Measurements from ENCODE around the gene NBEA.

NBEA gene

GRCh38 chr13:35596321-35597030, 654.4 kb downstream of the NBEA start:
- TF ChIP-seq CTCF (IDR thresholded peaks at IDR 0.05; ENCODE audit: extremely low read depth, missing control alignments): no peak
- no peak for DNase-seq (ENCODE audit: low spot score)

- TF ChIP-seq CTCF (IDR thresholded peaks at IDR 0.05; ENCODE audit: extremely low read depth, missing control alignments): no peak
- DNase-seq (ENCODE audit: low spot score): no peak
These were observed 655.4 kb downstream of the NBEA start for GRCh38 chr13:35597451-35597850.

DNA sequence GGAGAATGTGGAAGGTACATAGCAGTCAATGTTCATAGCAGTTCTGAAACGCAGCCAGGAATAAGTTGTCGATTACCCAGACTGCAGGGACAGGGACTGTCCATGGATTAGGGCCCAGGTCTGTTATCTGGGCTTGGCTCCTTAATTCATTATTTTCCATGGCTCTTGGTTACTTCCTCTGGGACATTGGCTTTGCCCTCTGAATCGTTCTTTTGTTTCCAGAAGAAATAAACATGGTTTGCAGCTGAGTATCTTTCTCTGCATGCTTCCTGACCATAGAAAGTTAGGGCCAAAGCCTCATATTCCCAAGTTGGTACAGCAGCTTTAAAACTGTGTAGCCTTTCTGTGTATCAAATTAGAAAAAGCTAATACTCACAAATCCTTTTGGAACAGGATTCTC, 656.2 kb downstream of the NBEA start:
- DNase-seq (ENCODE audit: low spot score): no peak
- no peak for TF ChIP-seq CTCF (IDR thresholded peaks at IDR 0.05; ENCODE audit: extremely low read depth, missing control alignments)

GRCh38 chr13:35598790-35599369, 656.8 kb downstream of the NBEA start:
- no peak for TF ChIP-seq CTCF (IDR thresholded peaks at IDR 0.05; ENCODE audit: extremely low read depth, missing control alignments)

GRCh38 chr13:35599384-35599783, 657.3 kb downstream of the NBEA start:
- DNase-seq (ENCODE audit: low spot score): no peak
- TF ChIP-seq CTCF (IDR thresholded peaks at IDR 0.05; ENCODE audit: extremely low read depth, missing control alignments): no peak

More at GRCh38 chr13:35598790-35599369, 656.8 kb downstream of the NBEA start:
- no peak for DNase-seq (ENCODE audit: low spot score)

- DNase-seq (ENCODE audit: low spot score): no peak
- TF ChIP-seq CTCF (IDR thresholded peaks at IDR 0.05; ENCODE audit: extremely low read depth, missing control alignments): no peak
These were observed 658.1 kb downstream of the NBEA start for GRCh38 chr13:35600137-35600536.

- TF ChIP-seq CTCF (IDR thresholded peaks at IDR 0.05; ENCODE audit: extremely low read depth, missing control alignments): no peak
- no peak for DNase-seq (ENCODE audit: low spot score)
These were observed 661.7 kb downstream of the NBEA start for GRCh38 chr13:35603593-35604285.

Measured in GM20000 (cell line).